AG09309 (cell line): ENCODE results near the gene KCNK5.

Experiments
- DNase-seq: peaks from one replicate; pipeline ENCODE4 v3.0.0-alpha.2; 2010; ENCODE audit warnings: low read depth
- H3K4me3 ChIP-seq: 2 replicates; pipeline ENCODE4 v1.5.1; 2011; ENCODE audit warnings: mild to moderate bottlenecking, low read depth, low read length, moderate library complexity; ENCODE audit not compliant: control insufficient read depth
- TF ChIP-seq, protein P1 (sequence below): IDR thresholded peaks from 2 replicates; pipeline ENCODE4 v1.5.1; 2011; ENCODE audit warnings: mild to moderate bottlenecking, low read depth, low read length, inconsistent platforms; ENCODE audit not compliant: insufficient read depth, control insufficient read depth; ENCODE audit errors: missing control alignments

KCNK5 gene

DNA sequence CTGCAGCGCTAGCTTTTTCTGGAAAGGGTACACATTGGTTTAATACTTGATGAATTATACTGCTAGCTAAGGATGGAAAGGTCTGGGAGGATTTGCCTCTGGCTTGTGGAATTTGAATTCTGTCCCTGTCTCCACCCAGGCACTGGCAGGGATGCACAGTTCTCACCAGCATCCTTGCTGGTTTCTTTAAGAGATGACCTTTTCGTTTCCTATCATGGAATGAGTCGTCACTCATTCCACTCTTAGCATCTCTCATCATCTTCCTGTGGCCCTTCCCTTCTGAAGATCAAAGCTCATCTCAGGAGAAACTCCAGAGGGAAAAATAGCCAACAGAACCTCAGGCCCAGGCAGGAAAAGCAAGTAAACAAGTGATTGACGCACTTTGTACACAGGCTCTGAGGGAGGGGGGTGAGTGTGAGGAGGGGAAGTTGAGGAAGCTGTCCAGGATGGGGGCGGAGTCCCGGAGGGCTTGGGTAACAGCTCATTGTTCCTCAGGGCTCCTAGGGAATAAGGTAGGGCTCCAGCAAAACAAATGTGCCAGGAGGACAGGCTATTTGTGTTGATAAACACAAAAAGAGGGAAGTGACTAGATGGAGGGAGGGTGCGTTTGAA lies 88.6 kb downstream of the KCNK5 start:
- no peak overlapping the region for H3K4me3 ChIP-seq
- TF ChIP-seq, protein P1, sequence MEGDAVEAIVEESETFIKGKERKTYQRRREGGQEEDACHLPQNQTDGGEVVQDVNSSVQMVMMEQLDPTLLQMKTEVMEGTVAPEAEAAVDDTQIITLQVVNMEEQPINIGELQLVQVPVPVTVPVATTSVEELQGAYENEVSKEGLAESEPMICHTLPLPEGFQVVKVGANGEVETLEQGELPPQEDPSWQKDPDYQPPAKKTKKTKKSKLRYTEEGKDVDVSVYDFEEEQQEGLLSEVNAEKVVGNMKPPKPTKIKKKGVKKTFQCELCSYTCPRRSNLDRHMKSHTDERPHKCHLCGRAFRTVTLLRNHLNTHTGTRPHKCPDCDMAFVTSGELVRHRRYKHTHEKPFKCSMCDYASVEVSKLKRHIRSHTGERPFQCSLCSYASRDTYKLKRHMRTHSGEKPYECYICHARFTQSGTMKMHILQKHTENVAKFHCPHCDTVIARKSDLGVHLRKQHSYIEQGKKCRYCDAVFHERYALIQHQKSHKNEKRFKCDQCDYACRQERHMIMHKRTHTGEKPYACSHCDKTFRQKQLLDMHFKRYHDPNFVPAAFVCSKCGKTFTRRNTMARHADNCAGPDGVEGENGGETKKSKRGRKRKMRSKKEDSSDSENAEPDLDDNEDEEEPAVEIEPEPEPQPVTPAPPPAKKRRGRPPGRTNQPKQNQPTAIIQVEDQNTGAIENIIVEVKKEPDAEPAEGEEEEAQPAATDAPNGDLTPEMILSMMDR, result no peak
- no peak for DNase-seq
